Astrocyte (in vitro differentiated cells and primary cell): ENCODE data around the gene MSMB. TPM values are rescaled to one million over a fixed set of nuclear protein-coding genes. Genes with fewer than 3 reads are reported as not detected.

Experiments
- DNase-seq: peaks from one replicate; pipeline ENCODE4 v3.0.0-alpha.2; 2010; ENCODE audit warnings: low read depth
- FAIRE-seq: peaks from 2 replicates; lab custom pipeline; 2011; peaks lifted over from hg19 to GRCh38; lab: Jason Lieb, UNC
- H2AFZ ChIP-seq: 2 replicates; pipeline ENCODE4 v1.6.0; 2012; ENCODE audit warnings: low read depth, low read length, inconsistent platforms
- H3K27ac ChIP-seq: 2 replicates; pipeline ENCODE4 v1.5.1; 2011; ENCODE audit warnings: low read depth, low read length, inconsistent platforms
- H3K27me3 ChIP-seq: 2 replicates; pipeline ENCODE4 v1.6.0; 2011; ENCODE audit warnings: low read length, inconsistent platforms; ENCODE audit not compliant: insufficient read depth
- H3K36me3 ChIP-seq: 2 replicates; pipeline ENCODE4 v1.5.1; 2011; ENCODE audit warnings: low read length, inconsistent platforms; ENCODE audit not compliant: insufficient read depth
- H3K4me1 ChIP-seq: 2 replicates; pipeline ENCODE4 v1.5.1; 2011; ENCODE audit warnings: low read length, inconsistent platforms; ENCODE audit not compliant: insufficient read depth
- H3K4me2 ChIP-seq: 2 replicates; pipeline ENCODE4 v1.6.0; 2012; ENCODE audit warnings: low read length, inconsistent platforms
- H3K4me3 ChIP-seq: 2 replicates; pipeline ENCODE4 v1.5.1; 2011; ENCODE audit warnings: low read depth, mild to moderate bottlenecking, low read length, inconsistent platforms; ENCODE audit not compliant: insufficient read depth
- H3K79me2 ChIP-seq: 2 replicates; pipeline ENCODE4 v1.6.0; 2012; ENCODE audit warnings: mild to moderate bottlenecking, low read length, inconsistent platforms; ENCODE audit not compliant: insufficient read depth
- H3K9ac ChIP-seq: 2 replicates; pipeline ENCODE4 v1.6.0; 2012; ENCODE audit warnings: mild to moderate bottlenecking, low read length, inconsistent platforms
- H3K9me3 ChIP-seq: 2 replicates; pipeline ENCODE4 v1.5.1; 2012; ENCODE audit warnings: low read depth, mild to moderate bottlenecking, low read length, inconsistent platforms; ENCODE audit not compliant: insufficient read depth
- H4K20me1 ChIP-seq: 2 replicates; pipeline ENCODE4 v1.6.0; 2012; ENCODE audit warnings: low read length, inconsistent platforms; ENCODE audit not compliant: insufficient read depth
- H3K27ac Mint-ChIP-seq: one replicate; pipeline ENCODE4 v1.8.0; 2021; ENCODE audit warnings: mild to moderate bottlenecking, mixed read lengths; ENCODE audit not compliant: unreplicated experiment
- H3K27me3 Mint-ChIP-seq: one replicate; pipeline ENCODE4 v1.8.0; 2021; ENCODE audit warnings: low read depth, mixed read lengths; ENCODE audit not compliant: unreplicated experiment
- H3K36me3 Mint-ChIP-seq: one replicate; pipeline ENCODE4 v1.8.0; 2021; ENCODE audit warnings: low read depth, mixed read lengths; ENCODE audit not compliant: unreplicated experiment
- H3K4me1 Mint-ChIP-seq: one replicate; pipeline ENCODE4 v1.8.0; 2021; ENCODE audit warnings: low read depth, mixed read lengths; ENCODE audit not compliant: unreplicated experiment
- H3K4me3 Mint-ChIP-seq: one replicate; pipeline ENCODE4 v1.8.0; 2021; ENCODE audit warnings: mild to moderate bottlenecking, moderate library complexity, mixed read lengths; ENCODE audit not compliant: unreplicated experiment
- H3K9me3 Mint-ChIP-seq: one replicate; pipeline ENCODE4 v1.8.0; 2021; ENCODE audit warnings: mild to moderate bottlenecking, mixed read lengths; ENCODE audit not compliant: unreplicated experiment
- EZH2 ChIP-seq: IDR thresholded peaks from 2 replicates; pipeline ENCODE4 v1.6.1; 2012; ENCODE audit warnings: mild to moderate bottlenecking, low read length, inconsistent platforms; ENCODE audit not compliant: insufficient read depth
- total RNA-seq: library from RNA; stranded (reverse); gene quantifications from 2 replicates; pipeline ENCODE4 v1.2.1, GENCODE V29; 2021
- TF ChIP-seq, protein P1 (sequence below): IDR thresholded peaks from 2 replicates; pipeline ENCODE4 v1.5.1; 2011; ENCODE audit warnings: low read depth, mild to moderate bottlenecking, inconsistent platforms, low read length, moderate library complexity; ENCODE audit not compliant: insufficient read depth

Gene MSMB
- total RNA-seq, 1 donor from 2014 or later = not detected

DNA sequence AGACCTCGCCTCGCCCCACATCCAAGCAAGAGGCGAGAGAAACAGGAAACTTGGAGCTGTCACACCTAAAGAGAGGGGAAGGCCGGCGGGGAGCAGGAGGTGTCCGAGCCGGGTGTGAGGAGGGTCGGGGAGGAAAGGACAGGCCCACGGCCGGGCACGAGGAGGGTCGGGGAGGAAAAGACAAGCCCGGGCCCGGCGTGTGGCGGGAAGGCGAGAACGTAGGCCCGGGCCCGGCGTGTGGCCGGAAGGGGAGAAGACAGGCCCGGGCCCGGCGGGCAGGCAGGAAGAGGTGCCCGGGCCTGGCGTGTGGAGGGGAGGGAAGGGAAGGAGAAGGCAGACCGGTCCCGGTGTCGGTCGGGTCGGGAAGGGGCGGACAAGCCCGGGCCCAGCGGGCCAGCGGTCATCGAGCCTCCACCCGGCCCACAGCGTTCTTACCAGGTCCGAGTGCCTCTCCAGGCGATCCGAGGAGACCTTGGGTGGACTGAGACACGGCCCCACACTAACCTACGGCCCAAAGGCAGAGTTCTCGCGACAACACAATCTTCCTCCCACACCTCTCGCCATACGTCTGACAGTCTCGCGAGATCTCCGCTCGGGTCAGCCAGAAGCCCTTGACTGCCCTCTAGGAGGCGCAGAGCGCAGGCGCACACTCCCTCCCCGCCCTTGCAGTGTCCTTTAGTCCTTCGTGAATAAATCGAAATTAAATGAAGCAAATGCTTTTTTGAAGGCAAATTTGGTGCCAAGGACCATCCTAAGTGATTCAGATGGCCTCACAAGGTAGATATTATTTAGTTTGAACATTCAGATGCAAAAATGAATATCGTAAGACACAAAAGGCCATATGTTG is 15.8 kb downstream of the MSMB start, which contains the start of gene NCOA4:
Gene NCOA4, minus strand, starts transcription at position 533 of the 847 bp plus-strand sequence. CDS start 13,943 bp downstream, outside the sequence.
- H3K4me3 Mint-ChIP-seq = peak within 1 kb of the TSS; percentile 99
- Histone ChIP-seq H3K4me3 (peak within 1 kb of the TSS; percentile 82), H2AFZ (peak within 1 kb of the TSS; percentile 84), H3K9ac (peak within 1 kb of the TSS; percentile 97), H3K27me3 (peaks cover 2% of the 10 kb centered on the region), H3K79me2 (peaks cover 52% of the 10 kb centered on the region), H3K4me2 (peak within 1 kb of the TSS; percentile 90), H3K27ac (peak within 1 kb of the TSS; percentile 93), H4K20me1 (peaks cover 45% of the 10 kb centered on the region), H3K4me1 (peaks cover 30% of the 10 kb centered on the region), H3K9me3 (no peaks in the 10 kb centered on the region), H3K36me3 (no peaks in the 10 kb centered on the region)
- H3K36me3 Mint-ChIP-seq = no peaks in the 10 kb centered on the region
- DNase-seq (peak; percentile 94), FAIRE-seq (no peak)
- TF ChIP-seq, protein P1, sequence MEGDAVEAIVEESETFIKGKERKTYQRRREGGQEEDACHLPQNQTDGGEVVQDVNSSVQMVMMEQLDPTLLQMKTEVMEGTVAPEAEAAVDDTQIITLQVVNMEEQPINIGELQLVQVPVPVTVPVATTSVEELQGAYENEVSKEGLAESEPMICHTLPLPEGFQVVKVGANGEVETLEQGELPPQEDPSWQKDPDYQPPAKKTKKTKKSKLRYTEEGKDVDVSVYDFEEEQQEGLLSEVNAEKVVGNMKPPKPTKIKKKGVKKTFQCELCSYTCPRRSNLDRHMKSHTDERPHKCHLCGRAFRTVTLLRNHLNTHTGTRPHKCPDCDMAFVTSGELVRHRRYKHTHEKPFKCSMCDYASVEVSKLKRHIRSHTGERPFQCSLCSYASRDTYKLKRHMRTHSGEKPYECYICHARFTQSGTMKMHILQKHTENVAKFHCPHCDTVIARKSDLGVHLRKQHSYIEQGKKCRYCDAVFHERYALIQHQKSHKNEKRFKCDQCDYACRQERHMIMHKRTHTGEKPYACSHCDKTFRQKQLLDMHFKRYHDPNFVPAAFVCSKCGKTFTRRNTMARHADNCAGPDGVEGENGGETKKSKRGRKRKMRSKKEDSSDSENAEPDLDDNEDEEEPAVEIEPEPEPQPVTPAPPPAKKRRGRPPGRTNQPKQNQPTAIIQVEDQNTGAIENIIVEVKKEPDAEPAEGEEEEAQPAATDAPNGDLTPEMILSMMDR = peak; percentile 93
- TF ChIP-seq EZH2 = no peak
- H3K4me1 Mint-ChIP-seq = peaks cover 39% of the 10 kb centered on the region
- H3K9me3 Mint-ChIP-seq = no peaks in the 10 kb centered on the region
- peak within 1 kb of the TSS; percentile 97 for H3K27ac Mint-ChIP-seq
- no peaks in the 10 kb centered on the region for H3K27me3 Mint-ChIP-seq

DNA sequence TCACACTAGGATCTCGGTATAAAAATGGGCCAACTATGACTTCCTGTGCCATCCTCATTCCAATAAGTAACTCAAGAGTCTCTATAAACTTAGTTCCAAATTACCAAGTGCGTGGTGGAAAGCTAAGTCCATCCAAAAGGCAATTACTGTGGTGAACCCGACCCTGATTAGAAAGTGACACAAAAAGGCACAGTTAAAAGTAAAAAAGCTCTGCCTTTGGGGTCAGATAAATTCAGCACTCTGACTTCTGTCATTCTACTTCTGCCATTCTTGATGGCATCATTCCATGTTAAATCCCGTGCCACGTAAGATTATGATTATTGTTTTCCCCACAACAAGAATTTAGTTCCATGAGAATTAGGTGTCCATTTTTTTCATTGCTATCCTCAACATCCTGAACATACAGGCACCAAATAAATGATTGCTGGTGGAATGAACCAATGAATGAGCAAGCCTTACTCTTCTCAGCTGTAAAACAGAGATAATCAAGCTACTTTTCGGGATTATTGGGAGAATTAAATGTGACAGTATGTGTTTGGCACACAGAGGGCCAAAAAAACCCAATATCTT is 16.5 kb downstream of the MSMB start:
- H3K4me3 ChIP-seq = peak overlapping the region; percentile 82
- peaks cover 30% of the 10 kb centered on the region for H3K4me1 ChIP-seq
- Mint-ChIP-seq H3K36me3 (peaks cover 1% of the 10 kb centered on the region), H3K9me3 (no peaks in the 10 kb centered on the region), H3K27ac (peak overlapping the region; percentile 97), H3K4me3 (peak overlapping the region; percentile 99), H3K27me3 (no peaks in the 10 kb centered on the region), H3K4me1 (peaks cover 45% of the 10 kb centered on the region)
- no peaks in the 10 kb centered on the region for H3K36me3 ChIP-seq
- no peaks in the 10 kb centered on the region for H3K9me3 ChIP-seq
- H3K79me2 ChIP-seq = peaks cover 59% of the 10 kb centered on the region
- peak overlapping the region; percentile 84 for H2AFZ ChIP-seq
- DNase-seq = no peak
- no peak for FAIRE-seq
- TF ChIP-seq, protein P1 = no peak
- TF ChIP-seq EZH2 = no peak
- peak overlapping the region; percentile 93 for H3K27ac ChIP-seq
- H4K20me1 ChIP-seq = peaks cover 52% of the 10 kb centered on the region
- no peaks in the 10 kb centered on the region for H3K27me3 ChIP-seq
- peak overlapping the region; percentile 97 for H3K9ac ChIP-seq
- H3K4me2 ChIP-seq = peak overlapping the region; percentile 90
